Endothelial cell of hepatic sinusoid (primary cell): ENCODE data around the gene PNMA8A.

Experiments used
- in situ Hi-C: cut with HindIII; loops from 2 replicates; pipeline ENCODE4 v1.10.0; 2017; ENCODE audit warnings: low sequenced_read_pairs

The PNMA8A gene

DNA sequence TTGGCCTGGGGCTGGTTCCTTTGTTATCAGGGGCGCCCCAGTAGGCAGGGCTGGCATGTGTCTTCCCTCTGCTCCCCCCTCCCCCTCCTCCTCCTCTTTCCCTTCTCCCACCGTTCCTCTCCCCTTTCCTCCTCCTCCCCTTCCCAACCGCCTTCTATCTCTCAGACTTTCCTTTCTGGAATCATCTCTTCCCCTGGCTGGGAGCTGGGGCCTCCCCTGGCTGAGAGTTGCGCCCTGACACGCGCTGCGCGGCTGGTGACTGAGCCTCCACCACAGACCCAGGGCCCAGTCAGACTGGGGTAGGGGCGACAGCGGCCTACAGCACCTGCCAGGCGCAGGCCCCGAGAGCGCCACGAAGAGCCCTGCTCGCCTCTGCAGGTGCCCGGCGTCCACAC lies 21.5 kb upstream of the PNMA8A start:
- in situ Hi-C loops = no loop called here

GRCh38 chr19:46491975-46492682 lies 20.8 kb upstream of the PNMA8A start:
- in situ Hi-C loops = no loop called here

DNA sequence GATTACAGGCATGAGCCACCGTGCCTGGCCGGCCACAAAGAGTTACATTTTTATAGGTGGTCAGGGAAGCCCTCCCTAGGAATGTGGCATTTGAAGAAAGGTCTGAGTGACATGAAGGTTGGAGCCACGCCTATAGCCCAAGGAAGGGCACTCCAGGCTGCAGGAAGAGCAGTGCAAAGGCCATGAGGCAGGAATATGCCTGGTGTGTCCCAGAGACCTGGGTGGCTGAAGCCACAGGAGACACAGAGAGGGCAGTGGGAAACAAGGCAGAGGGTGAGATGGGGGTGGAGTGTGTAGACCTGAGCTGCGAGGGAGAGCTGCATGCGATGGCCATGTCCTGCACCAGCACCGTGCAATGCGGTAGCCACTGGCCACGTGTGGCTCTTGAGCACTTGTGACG lies 19.4 kb upstream of the PNMA8A start:
- in situ Hi-C loops = no loop called here

GRCh38 chr19:46489445-46490272 lies 18.3 kb upstream of the PNMA8A start:
- in situ Hi-C loops = no loop called here

GRCh38 chr19:46488551-46488950 lies 17.2 kb upstream of the PNMA8A start:
- in situ Hi-C loops = no loop called here

GRCh38 chr19:46487802-46488445 lies 16.6 kb upstream of the PNMA8A start:
- in situ Hi-C loops = no loop called here

GRCh38 chr19:46487178-46487801 lies 15.9 kb upstream of the PNMA8A start:
- in situ Hi-C loops = no loop called here

DNA sequence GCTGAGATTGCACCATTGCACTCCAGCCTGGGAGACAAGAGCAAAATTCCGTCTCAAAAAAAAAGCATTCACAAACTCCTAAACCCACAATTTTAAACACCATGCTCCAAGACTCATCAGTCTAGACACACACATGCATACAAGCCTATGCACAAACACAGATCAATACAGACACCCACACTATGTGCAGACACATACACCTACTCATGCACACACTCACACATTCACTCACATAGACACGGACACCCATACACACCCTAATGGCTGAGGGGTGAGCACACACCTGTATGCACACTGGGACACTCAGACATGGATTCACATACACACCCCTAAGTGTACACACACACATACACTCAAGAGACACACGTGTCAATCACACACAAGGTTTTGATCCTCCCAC lies 15.0 kb upstream of the PNMA8A start:
- in situ Hi-C loops = no loop called here

DNA sequence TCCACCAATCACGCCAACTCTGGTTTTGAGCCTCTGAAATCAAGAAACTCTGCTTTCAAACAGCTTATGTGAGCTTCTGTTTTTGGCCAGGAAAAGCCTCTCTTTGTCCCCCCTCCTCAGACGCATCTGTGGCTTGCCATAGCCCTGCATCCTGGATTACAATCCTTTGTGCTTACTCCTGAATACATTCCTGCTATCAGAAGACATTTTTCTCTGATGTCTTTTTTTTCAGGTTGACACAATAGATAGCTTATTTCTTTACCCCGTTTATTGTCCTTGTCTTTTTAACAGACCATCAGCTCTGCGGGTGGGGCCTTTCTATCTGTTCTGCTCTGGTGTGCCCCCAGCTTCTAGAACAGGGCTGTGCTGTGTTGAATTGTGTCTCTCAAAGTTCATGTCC lies 13.3 kb upstream of the PNMA8A start:
- in situ Hi-C loops = no loop called here

DNA sequence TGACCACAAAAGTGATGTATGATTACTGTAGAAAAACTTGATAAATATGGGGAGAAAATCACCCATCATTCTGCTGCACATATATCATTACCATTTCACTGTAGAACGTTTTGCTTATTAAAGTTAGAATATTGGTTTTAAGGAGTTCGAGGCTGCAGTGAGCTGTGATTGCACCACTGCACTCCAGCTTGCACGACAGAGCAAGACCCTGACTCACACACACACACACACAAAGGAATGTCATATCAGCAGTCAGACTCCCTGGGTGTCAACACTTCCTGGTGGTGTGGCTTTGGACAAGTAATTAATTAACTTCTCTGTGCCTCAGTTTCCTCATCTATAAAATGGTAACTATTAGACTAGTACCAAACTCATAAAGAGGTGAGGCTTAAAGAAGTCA lies 11.3 kb upstream of the PNMA8A start:
- in situ Hi-C loops = no loop called here

DNA sequence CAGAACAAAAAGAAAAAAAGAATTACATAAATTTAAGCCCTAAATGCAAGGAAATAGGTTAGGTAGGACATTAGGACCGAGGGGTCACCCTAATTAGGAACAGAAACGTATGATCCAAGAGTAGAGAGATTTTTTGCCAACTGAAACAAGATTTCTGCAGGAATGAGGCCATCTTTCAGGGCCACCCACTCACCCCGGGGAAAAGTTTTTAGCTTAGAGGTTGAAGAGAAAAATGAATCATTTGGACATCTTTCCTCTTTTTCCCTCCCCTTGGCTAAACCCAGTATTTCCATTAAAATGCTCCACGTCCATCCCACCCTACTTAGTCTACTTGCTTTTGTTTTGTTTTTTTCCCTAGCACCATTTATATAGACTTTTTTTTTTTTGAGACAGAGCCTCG lies 10.6 kb upstream of the PNMA8A start:
- in situ Hi-C loops = no loop called here

GRCh38 chr19:46481223-46481848 lies 10.0 kb upstream of the PNMA8A start:
- in situ Hi-C loops = no loop called here

GRCh38 chr19:46480415-46480814 lies 9.1 kb upstream of the PNMA8A start:
- in situ Hi-C loops = no loop called here

DNA sequence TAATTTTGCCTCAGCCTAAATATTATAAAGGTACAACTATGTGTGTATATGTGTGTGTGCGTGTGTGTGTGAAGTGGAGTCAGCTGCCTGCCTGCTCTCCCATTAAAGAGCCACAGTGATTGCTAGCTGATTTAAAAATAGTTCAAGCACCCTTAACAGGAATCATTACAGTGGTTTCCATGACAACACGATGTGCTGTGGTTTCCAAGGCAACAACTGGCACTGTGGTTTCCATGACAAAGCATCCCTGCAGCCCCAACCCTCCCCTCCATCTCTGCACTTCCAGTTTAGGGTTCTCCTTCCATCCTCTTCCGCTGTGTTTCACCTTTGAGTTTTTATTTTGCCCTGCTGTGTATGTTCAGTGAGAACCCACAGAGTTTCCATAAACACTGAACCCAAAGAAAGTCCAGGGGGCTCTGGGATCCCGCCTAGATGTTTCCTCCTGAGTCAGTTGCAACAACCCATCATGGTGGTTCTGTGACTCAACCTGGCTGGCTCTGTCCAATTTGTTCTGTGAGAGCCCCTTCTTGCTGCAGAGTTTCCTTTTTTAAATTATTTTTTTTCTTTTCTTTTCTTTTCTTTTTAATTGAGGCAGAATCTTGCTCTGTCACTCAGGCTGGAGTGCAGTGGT lies 7.1 kb upstream of the PNMA8A start:
- in situ Hi-C loops = no loop called here

GRCh38 chr19:46475986-46476385 lies 4.6 kb upstream of the PNMA8A start:
- in situ Hi-C loops = no loop called here

DNA sequence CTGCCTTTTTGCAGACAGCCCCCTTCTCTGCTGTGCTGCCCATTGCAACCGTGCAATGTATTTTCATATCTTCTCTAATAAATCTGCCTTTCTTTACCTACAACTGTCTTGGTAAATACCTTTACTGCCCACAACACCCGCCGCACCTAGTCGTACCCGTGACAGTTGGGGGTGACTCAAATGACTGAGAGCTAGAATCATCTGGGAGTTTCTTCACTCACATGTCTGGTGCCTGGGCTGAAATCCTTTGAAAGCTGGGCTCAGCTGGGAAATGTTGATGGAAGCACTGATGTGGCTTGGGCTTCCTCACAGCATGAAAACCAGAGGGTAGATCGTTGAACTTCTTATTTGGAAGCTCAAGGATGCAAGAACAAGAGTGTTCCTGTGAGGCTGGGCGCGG lies 2.8 kb upstream of the PNMA8A start:
- in situ Hi-C loops = no loop called here

GRCh38 chr19:46472592-46472991 lies 1.2 kb upstream of the PNMA8A start:
- in situ Hi-C loops = no loop called here

GRCh38 chr19:46471811-46472543 lies 614 bp upstream of the PNMA8A start:
- in situ Hi-C loops = no loop called here

GRCh38 chr19:46470376-46470775 lies 987 bp downstream of the PNMA8A start:
- in situ Hi-C loops = no loop called here
